Subcutaneous abdominal adipose tissue (tissue), 5 donors: ENCODE measurements around the gene ZNF358.

Source experiments
- H3K27ac ChIP-seq: one replicate; pipeline ENCODE4 v1.7.0; 2013; ENCODE audit warnings: low read depth, mild to moderate bottlenecking, inconsistent platforms, low read length, moderate library complexity
- H3K27me3 ChIP-seq, 5 donors: one replicate each; pipeline ENCODE4 v1.7.0; 2013; ENCODE audit warnings: low read length in 5 of 5, inconsistent platforms in 1 of 5; ENCODE audit not compliant: control insufficient read depth in 5 of 5, insufficient read depth in 4 of 5
- H3K36me3 ChIP-seq, 5 donors: one replicate each; pipeline ENCODE4 v1.7.0; 2013; ENCODE audit warnings: low read length in 5 of 5; ENCODE audit not compliant: control insufficient read depth in 5 of 5, insufficient read depth in 5 of 5
- H3K4me1 ChIP-seq, 5 donors: one replicate each; pipeline ENCODE4 v1.7.0; 2013; ENCODE audit warnings: low read length in 5 of 5, mild to moderate bottlenecking in 3 of 5, moderate library complexity in 1 of 5; ENCODE audit not compliant: control insufficient read depth in 5 of 5, insufficient read depth in 5 of 5
- H3K4me3 ChIP-seq, 5 donors: one replicate each; pipeline ENCODE4 v1.7.0; 2013; ENCODE audit warnings: low read length in 5 of 5, low read depth in 1 of 5
- H3K9ac ChIP-seq, 5 donors: one replicate each; pipeline ENCODE4 v1.7.0; 2013; ENCODE audit warnings: low read length in 5 of 5, mild to moderate bottlenecking in 4 of 5, moderate library complexity in 3 of 5
- H3K9me3 ChIP-seq, 5 donors: one replicate each; pipeline ENCODE4 v1.7.0; 2013; ENCODE audit warnings: low read length in 5 of 5; ENCODE audit not compliant: control insufficient read depth in 5 of 5
- donor health status: healthy.
- donor health status: healthy.
- donor health status: healthy.
- donor health status: healthy.
- donor health status: healthy.

Gene ZNF358

DNA sequence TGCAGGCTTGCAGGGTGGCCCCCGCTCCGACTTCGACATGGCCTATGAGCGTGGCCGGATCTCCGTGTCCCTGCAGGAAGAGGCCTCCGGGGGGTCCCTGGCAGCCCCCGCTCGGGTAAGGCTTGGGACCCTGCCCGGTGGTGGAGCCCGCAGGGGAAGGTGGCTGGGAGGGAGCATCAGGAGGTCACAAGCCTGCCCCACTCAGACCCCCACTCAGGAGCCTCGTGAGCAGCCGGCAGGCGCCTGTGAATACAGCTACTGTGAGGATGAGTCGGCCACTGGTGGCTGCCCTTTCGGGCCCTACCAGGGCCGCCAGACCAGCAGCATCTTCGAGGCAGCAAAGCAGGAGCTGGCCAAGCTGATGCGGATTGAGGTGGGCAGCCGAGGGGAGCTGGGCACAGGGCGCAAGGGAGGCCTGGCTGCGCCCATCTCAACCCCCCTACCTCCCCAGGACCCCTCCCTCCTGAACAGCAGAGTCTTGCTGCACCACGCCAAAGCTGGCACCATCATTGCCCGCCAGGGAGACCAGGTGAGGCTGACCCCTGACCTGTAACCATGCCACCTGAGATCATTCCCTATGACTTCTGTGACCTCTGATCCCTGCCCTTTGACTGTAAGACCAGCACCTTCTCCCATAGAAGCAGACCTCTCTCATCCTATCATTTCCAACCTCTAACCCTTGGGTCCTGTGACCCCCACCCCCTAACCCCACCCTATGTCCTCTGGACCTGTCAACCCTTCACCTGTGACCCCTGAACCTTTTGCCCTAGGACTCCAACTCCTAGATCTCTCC, 26.8 kb downstream of the ZNF358 start:
- H3K9ac ChIP-seq: no peak overlapping the region
- no peak overlapping the region for H3K4me3 ChIP-seq
- no peaks in the 10 kb centered on the region for H3K27me3 ChIP-seq
- H3K4me1 ChIP-seq: peaks cover 0 to 7% (median 0%) of the 10 kb centered on the region in 5 donors
- H3K36me3 ChIP-seq: peaks cover 0 to 71% (median 47%) of the 10 kb centered on the region in 5 donors
- peak overlapping the region; percentile 42 for H3K27ac ChIP-seq
- no peaks in the 10 kb centered on the region for H3K9me3 ChIP-seq

DNA sequence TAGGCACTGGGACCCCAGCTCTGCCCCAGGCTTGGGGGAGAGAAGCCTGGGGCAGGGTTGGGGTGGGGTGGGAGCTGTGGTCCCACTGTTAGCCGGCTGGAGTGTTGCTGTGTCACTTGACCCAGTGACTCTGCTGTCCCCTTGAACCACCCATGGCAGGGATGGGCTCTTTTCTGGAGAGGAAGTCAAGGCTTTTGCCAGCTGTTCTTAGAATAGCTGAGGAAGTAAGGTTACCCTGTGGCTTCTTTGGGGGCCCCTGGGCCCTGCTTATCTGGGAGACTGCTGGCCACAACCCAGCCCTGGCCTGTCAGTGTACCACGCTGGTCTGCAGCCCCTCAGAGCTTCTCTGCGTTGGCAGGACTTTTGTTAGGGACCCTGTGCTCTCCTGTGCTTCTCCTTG, 28.7 kb downstream of the ZNF358 start:
- no peaks in the 10 kb centered on the region for H3K27me3 ChIP-seq
- H3K9me3 ChIP-seq: no peaks in the 10 kb centered on the region
- H3K36me3 ChIP-seq: peaks cover 0 to 58% (median 41%) of the 10 kb centered on the region in 5 donors
- H3K9ac ChIP-seq: no peak overlapping the region
- H3K27ac ChIP-seq: peak overlapping the region; percentile 27
- peaks cover 0 to 7% (median 0%) of the 10 kb centered on the region in 5 donors for H3K4me1 ChIP-seq
- no peak overlapping the region for H3K4me3 ChIP-seq

DNA sequence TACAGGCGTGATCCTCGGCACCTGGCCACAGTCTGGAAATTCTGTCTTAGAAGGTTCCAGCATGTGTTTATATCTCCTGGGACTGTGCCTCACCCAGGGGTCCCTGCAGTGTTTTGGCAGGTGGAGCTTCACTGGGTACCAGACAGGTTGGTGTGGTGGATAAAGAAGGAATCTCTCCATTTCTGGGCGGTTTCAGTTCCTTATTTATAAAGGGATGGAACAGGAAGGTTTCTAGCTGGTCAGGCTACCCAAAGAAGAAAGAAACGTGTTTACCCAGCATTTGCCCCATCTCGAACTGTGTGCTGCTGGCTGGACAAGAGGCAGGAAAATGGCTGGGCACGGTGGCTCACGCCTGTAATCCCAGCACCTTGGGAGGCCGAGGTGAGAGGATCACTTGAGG, 29.4 kb downstream of the ZNF358 start:
- no peak overlapping the region for H3K27ac ChIP-seq
- peaks cover 0 to 7% (median 0%) of the 10 kb centered on the region in 5 donors for H3K4me1 ChIP-seq
- no peak overlapping the region for H3K4me3 ChIP-seq
- no peaks in the 10 kb centered on the region for H3K9me3 ChIP-seq
- no peaks in the 10 kb centered on the region for H3K27me3 ChIP-seq
- H3K9ac ChIP-seq: no peak overlapping the region
- H3K36me3 ChIP-seq: peaks cover 0 to 58% (median 43%) of the 10 kb centered on the region in 5 donors

DNA sequence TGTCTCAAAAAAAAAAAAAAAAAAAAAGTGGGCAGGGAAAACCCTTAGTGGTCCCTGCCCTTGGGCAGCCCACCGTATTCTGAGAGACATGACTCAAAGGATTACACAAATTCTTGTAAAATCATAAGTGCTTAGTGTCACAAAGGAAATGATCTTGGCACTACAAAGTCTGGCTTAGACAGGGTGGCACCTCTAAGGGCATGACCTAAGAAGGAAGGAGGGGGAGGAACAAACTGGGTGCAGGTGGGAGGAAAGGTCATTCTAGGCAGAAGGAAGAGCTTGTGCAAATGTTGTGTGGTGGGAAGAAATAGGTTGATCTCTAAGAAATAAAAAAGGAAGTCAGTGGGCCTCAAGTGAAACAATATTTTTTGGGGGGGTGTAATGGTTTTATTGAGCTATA, 30.0 kb downstream of the ZNF358 start:
- peaks cover 0 to 7% (median 0%) of the 10 kb centered on the region in 5 donors for H3K4me1 ChIP-seq
- H3K9me3 ChIP-seq: no peaks in the 10 kb centered on the region
- peaks cover 0 to 58% (median 42%) of the 10 kb centered on the region in 5 donors for H3K36me3 ChIP-seq
- H3K27me3 ChIP-seq: no peaks in the 10 kb centered on the region
- no peak overlapping the region for H3K27ac ChIP-seq
- no peak overlapping the region for H3K4me3 ChIP-seq
- no peak overlapping the region for H3K9ac ChIP-seq

DNA sequence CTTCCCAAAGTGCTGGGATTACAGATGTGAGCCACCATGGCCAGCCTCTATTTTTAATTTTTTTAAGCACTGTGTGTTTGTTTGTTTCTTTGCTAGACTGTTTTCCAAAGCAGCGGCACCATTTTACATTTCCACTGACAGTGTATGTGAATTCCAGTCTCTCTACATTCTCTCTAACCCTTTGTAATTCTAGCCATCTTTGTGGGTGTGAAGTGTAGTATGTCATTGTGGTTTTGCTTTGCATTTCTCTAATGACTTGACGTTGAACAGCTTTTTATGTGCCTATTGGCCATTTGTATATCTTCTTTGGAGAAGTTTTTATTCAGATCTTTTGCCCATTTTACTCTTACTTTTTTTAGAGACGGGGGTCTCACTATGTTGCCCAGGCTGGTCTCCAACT, 31.3 kb downstream of the ZNF358 start:
- Histone ChIP-seq H3K36me3 (peaks cover 0 to 55% (median 30%) of the 10 kb centered on the region in 5 donors), H3K4me1 (peaks cover 0 to 12% (median 3%) of the 10 kb centered on the region in 5 donors), H3K4me3 (no peak overlapping the region), H3K27ac (no peak overlapping the region), H3K9me3 (no peaks in the 10 kb centered on the region), H3K27me3 (no peaks in the 10 kb centered on the region), H3K9ac (no peak overlapping the region)

DNA sequence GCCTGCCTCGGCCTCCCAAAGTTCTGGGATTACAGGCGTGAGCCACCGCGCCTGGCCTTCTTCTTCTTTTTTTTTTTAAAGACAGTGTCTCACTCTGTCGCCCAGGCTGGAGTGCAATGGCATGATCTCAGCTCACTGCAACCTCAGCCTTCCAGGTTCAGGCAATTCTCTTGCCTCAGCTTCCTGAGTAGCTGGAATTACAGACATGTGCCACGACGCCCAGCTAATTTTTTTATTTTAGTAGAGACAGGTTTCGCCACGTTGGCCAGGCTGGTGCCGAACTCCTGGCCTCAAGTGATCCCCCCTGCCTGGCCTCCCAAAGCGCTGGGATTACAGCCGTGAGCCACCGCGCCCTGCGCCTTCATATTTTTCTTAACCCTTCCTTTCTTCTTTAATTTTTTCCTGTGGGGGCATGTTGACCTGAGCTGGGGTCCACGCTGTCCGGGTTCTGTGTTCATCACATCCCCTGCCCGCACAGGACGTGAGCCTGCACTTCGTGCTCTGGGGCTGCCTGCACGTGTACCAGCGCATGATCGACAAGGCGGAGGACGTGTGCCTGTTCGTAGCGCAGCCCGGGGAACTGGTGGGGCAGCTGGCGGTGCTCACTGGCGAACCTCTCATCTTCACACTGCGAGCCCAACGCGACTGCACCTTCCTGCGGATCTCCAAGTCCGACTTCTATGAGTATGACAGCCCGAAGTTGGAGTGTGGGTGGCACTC, 33.7 kb downstream of the ZNF358 start:
- Histone ChIP-seq H3K27ac (no peak overlapping the region), H3K4me1 (peaks cover 0 to 9% (median 3%) of the 10 kb centered on the region in 5 donors), H3K27me3 (no peaks in the 10 kb centered on the region), H3K9ac (no peak overlapping the region), H3K9me3 (no peaks in the 10 kb centered on the region), H3K4me3 (no peak overlapping the region), H3K36me3 (peaks cover 0 to 55% (median 31%) of the 10 kb centered on the region in 5 donors)

DNA sequence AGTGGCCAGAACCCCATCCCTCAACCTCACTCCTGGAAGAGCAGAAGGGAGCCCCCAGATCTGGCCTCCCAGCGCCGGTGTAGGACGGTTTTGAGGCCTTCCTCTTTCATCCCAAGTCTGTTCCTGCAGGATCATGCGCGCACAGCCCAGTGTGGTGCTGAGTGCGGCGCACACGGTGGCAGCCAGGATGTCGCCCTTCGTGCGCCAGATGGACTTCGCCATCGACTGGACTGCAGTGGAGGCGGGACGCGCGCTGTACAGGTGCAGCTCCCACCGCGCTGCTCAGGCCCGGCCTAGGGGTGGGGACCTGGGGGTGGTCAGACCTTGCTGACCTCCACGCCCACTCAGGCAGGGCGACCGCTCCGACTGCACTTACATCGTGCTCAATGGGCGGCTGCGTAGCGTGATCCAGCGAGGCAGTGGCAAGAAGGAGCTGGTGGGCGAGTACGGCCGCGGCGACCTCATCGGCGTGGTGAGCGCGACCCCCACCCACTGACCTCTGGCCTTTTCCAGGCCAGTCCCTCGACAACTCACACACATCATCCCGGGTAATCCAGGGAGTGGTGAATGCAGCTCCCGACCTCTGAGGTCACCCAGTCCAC, 34.4 kb downstream of the ZNF358 start:
- H3K4me3 ChIP-seq: no peak overlapping the region
- no peaks in the 10 kb centered on the region for H3K9me3 ChIP-seq
- no peaks in the 10 kb centered on the region for H3K27me3 ChIP-seq
- H3K4me1 ChIP-seq: peaks cover 0 to 7% (median 3%) of the 10 kb centered on the region in 5 donors
- H3K27ac ChIP-seq: no peak overlapping the region
- no peak overlapping the region for H3K9ac ChIP-seq
- H3K36me3 ChIP-seq: peaks cover 0 to 54% (median 32%) of the 10 kb centered on the region in 5 donors

DNA sequence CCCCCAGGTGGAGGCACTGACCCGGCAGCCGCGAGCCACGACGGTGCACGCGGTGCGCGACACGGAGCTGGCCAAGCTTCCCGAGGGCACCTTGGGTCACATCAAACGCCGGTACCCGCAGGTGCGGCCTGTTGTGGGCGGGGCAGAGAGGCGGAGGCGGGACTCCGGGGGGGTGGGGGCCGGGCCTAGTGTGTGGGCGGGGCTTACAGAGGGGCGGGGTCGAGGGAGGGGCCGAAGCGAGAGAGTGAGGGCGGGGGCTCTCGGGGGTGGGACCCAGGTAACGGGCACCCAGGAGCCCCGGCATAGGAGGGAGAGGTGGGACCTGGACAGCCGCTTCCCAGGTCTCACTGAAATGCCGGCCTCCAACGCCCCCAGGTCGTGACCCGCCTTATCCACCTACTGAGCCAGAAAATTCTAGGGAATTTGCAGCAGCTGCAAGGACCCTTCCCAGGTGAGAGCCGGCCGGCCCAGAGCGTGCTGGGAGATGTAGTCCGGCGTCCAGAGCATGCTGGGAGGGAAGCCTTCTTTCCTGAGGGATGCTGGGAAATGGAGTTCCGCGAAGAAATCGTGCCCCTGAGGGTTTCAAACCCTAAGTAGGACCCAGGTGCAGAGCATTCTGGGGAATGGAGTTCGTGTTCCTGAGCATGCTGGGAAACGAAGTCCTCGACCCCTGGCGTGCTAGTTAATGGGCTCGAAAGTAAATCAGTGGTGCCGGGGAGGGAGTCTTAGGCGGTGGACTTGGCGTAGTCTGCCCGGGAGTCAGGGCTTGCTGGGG, 35.3 kb downstream of the ZNF358 start:
- Histone ChIP-seq H3K9ac (no peak overlapping the region), H3K27me3 (no peaks in the 10 kb centered on the region), H3K27ac (no peak overlapping the region), H3K4me3 (peak overlapping the region in 2 of 5 donors; percentile 15 to 37), H3K9me3 (no peaks in the 10 kb centered on the region), H3K4me1 (peaks cover 0 to 5% (median 3%) of the 10 kb centered on the region in 5 donors), H3K36me3 (peaks cover 0 to 60% (median 38%) of the 10 kb centered on the region in 5 donors)

DNA sequence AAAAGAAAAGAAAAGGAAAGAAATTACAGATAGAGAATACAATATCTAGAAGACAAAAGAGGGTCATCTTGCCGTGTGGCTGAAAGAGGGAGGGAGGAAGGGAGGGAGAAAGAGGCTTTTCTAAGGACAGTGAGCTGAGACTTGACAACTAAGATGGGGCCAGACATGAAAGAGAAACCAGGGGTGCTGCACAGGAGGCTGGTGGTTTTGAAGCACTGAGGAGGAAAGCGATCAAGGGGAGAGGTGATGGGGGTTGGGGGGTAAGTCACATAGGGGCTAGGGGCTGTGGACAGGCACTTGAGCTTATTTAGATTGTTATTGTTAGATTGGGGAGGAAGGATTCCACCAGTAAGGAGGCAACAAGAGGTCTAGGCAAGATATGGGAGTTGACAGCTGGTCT, 36.9 kb downstream of the ZNF358 start:
- no peak overlapping the region for H3K9ac ChIP-seq
- H3K4me3 ChIP-seq: no peak overlapping the region
- H3K36me3 ChIP-seq: peaks cover 0 to 70% (median 53%) of the 10 kb centered on the region in 5 donors
- peaks cover 0 to 5% (median 3%) of the 10 kb centered on the region in 5 donors for H3K4me1 ChIP-seq
- no peaks in the 10 kb centered on the region for H3K9me3 ChIP-seq
- H3K27ac ChIP-seq: no peak overlapping the region
- no peaks in the 10 kb centered on the region for H3K27me3 ChIP-seq
